Fibroblast of villous mesenchyme (primary cell): Measurements from ENCODE around the gene PRKD3. TPM values are rescaled to one million over a fixed set of nuclear protein-coding genes. Genes with fewer than 3 reads are reported as not detected.

Experiments used
- DNase-seq: peaks from one replicate; pipeline ENCODE4 v3.0.0-alpha.2; 2010; ENCODE audit warnings: low read depth
- H3K4me3 ChIP-seq: 2 replicates; pipeline ENCODE4 v1.5.1; 2011; ENCODE audit warnings: low read depth, mild to moderate bottlenecking, low read length
- total RNA-seq: library from RNA; depleted of rRNA; stranded (reverse); fragments of >200 nt; gene quantifications from 2 replicates; pipeline ENCODE4 v1.2.3, GENCODE V29; 2012
- TF ChIP-seq, protein P1 (sequence below): IDR thresholded peaks from 2 replicates; pipeline ENCODE4 v1.5.1; 2012; ENCODE audit warnings: low read depth, mild to moderate bottlenecking, low read length; ENCODE audit not compliant: insufficient read depth

Gene PRKD3
- total RNA-seq, 1 donor: 85.9 TPM

DNA sequence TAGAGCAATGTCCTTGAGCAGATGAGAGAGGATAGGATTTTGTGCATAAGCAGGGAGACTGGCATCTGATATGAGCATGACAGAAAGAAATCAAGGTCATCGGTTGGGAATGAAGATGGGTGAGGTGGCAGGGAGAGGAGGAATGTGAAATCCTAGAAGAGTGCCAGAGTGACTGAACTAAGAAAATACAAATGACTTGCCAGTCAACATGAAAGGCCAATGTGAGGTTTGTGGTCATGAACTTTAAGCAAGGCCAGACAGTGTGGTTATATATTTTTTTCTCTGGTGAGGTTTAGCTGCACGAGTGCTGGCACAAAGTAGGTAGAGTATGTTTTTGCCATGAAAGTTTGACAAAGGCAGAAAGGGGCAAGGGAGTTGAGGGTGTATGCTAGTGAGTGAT is 41.0 kb upstream of the PRKD3 start:
- no peak overlapping the region for H3K4me3 ChIP-seq
- TF ChIP-seq, protein P1, sequence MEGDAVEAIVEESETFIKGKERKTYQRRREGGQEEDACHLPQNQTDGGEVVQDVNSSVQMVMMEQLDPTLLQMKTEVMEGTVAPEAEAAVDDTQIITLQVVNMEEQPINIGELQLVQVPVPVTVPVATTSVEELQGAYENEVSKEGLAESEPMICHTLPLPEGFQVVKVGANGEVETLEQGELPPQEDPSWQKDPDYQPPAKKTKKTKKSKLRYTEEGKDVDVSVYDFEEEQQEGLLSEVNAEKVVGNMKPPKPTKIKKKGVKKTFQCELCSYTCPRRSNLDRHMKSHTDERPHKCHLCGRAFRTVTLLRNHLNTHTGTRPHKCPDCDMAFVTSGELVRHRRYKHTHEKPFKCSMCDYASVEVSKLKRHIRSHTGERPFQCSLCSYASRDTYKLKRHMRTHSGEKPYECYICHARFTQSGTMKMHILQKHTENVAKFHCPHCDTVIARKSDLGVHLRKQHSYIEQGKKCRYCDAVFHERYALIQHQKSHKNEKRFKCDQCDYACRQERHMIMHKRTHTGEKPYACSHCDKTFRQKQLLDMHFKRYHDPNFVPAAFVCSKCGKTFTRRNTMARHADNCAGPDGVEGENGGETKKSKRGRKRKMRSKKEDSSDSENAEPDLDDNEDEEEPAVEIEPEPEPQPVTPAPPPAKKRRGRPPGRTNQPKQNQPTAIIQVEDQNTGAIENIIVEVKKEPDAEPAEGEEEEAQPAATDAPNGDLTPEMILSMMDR: no peak
- DNase-seq: no peak

DNA sequence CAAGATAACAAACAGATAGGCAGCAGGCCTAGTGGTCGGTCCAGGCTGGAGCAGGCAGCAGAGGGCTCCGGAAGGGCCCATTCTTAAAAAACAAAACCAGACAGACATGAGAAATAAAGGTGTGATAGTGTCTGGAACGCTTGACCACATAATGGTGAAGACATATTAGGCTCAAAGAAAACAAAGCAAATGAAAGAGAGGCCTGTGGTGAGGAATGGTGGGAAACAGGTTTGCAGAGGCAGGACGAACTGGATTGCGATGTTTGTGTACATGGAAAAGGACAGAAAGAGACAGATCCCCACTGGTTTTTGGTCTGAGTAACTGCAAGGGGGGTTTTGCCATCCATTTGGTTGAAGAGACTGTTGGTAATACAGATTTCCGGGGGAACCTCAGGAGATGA is 39.7 kb upstream of the PRKD3 start:
- TF ChIP-seq, protein P1: no peak
- DNase-seq: no peak
- H3K4me3 ChIP-seq: no peak overlapping the region

DNA sequence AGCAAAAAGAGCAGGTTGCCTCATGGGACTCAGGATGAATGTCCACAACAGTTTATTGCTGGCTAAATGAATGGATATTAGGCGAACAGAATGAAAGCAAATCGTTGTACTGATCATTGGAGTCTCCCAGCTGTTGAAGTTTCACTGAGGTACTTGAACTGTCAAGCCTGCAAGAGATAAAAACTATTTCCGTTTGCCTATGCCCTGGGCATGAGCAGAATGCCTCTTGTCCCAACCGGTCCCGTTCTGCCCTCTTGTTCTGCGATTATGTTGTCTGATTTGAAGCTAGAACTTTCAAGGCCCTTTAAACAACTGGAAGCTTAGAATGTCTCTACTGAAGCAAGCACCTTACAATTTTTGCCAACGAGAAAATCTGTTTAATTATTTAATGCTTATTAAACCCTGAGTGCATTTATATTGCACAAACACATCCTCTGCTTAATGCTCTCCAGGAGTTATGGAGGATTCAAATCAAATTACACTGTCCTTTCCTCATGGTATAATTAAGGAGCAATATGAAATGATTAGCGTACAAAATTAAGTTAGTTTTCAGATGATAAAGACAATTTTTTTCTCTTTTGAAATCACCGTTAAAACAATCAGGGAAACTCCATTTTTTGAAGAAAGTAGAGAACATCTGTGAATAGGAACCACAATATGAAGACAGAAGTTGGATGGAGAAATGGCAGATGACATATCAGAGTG is 37.5 kb upstream of the PRKD3 start:
- TF ChIP-seq, protein P1: no peak
- H3K4me3 ChIP-seq: no peak overlapping the region
- DNase-seq: no peak

DNA sequence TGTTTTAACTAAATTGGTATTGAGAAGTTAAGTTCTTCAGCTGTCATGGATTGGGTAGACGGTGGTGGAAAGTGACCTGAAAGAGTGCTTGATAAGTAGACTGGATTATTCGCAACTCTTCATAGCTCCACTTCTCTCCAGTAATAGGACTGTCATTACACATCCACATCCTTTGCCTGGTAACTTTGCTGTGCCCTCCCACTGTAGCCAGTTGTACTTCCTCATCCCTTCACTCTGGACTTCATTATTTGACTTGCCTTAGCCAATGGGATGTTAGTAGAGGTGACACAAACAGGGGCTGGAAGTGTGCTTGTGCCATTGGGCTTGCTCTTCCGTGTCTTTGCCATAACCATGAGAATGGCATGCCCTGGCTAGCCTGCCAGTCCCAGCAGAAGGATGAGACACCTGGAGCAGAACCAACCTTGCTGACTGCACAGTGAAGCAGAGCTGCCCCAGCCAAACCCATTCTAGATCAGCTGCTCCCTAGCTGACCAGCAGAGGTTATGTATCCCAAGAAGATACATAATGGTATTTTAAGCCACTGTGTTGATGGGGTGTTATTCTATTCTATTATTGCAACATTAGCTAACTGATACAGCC is 36.7 kb upstream of the PRKD3 start:
- no peak for DNase-seq
- H3K4me3 ChIP-seq: no peak overlapping the region
- TF ChIP-seq, protein P1: no peak

DNA sequence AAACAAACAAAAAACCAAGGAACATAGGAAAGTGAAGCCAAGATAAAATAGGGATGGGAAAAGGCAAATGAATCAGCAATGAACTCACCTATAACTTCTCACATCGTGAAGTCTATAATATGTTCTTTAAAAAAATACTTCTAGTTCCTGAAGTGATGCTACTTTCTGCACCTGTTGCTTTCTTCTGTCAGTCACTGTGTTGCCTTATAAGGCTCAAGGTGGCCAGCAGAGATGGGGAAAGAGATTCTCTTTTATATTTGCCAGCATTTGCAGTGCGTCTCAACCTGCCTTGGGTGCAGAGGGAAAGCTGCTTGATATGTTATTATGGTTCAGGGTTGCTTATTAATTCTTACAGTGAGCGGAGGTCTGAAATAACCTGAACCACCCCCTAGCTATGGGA is 33.8 kb upstream of the PRKD3 start:
- TF ChIP-seq, protein P1: no peak
- H3K4me3 ChIP-seq: no peak overlapping the region
- no peak for DNase-seq

DNA sequence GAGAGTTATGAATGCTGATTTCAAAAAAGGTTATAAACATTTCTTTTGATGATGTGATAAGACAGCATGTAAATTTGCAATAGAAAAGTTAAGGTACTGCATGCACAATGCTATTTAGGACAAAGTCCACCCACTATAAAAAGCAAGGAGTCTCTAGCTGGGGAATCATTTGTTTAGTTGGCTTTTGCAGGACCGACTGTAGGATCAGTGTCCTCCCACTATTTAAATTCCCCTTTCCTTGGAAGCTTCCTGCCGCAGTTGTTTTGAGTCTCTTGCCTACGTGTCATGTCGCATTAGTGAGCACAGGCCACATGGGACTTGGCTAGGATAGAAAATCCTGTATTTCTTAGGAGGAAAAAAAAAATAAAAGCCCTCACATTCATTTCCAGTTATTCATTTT is 32.9 kb upstream of the PRKD3 start:
- H3K4me3 ChIP-seq: no peak overlapping the region
- DNase-seq: peak; percentile 52
- TF ChIP-seq, protein P1: no peak
